GM18907 (cell line): ENCODE results near the gene GABARAPL1.
"Not testable (repeated sequence)": the region's sequence is repeated elsewhere in the genome, so short reads cannot be mapped to it uniquely, and the experiment has no call there.

Experiments
- ATAC-seq: cut with Tn5 transposase; IDR thresholded peaks from one replicate; pipeline ENCODE4 v1.9.1; 2021; ENCODE audit warnings: mild to moderate bottlenecking, moderate library complexity; ENCODE audit not compliant: unreplicated experiment

GABARAPL1 gene

DNA sequence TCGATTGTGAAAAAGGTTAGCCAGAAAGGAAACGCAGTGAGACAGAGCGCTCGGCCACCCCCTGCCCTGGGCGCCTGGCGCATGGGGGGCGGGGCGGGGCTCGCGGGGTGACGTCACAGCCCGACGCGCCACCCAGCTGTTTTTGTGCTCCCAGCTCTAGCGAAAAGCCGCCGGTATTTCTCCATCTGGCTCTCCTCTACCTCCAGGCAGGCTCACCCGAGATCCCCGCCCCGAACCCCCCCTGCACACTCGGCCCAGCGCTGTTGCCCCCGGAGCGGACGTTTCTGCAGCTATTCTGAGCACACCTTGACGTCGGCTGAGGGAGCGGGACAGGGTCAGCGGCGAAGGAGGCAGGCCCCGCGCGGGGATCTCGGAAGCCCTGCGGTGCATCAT lies at the start of gene GABARAPL1:
Gene GABARAPL1 (plus strand): TSS at position 139 of the 393 bp plus-strand sequence. CDS start 253 bp downstream, at position 392.
- ATAC-seq, result peak; percentile 75

- ATAC-seq, result no peak
Observed at GRCh38 chr12:10163084-10163483, 49.6 kb upstream of the GABARAPL1 start.

DNA sequence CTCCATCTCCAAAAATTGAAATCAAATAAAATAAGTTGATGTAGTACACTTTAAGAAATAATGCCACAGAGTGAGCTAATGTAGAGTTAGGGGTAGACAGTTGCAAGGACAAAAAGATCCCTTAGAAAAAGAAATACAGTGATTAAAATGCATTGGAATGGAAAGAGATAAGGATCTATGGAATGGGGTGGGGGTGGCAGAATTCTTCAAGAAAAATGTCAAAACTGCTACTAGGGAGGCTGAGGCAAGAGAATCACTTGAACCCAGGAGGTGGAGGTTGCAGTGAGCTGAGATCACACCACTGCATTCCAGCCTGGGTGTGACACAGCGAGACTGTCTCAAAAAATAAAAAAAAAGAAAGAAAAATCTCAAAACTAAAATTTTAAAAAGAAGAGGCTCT lies 47.3 kb upstream of the GABARAPL1 start:
- ATAC-seq, result no peak

- ATAC-seq, result no peak
Observed at GRCh38 chr12:10167599-10167998, 45.1 kb upstream of the GABARAPL1 start.

DNA sequence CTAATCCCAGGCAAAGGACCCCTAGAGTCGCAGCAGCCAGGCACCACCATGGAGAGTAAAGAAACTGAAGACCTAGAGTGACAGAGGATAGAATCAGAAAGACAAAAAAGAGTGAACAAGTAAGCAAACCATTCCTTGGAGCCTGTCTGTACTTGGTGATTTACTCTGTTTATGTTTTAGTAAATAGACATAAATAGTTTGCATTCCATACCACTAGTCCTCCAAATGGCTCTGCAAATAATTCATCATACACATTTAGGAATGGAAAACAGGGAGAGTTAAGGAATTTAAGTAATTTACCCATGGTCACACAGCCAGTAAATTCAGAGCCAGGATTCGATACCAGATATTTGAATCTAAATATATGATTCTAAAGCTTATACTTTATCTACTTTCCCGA lies 43.6 kb upstream of the GABARAPL1 start:
- ATAC-seq, result no peak

- no peak for ATAC-seq
Observed at GRCh38 chr12:10170216-10170615, 42.5 kb upstream of the GABARAPL1 start.

DNA sequence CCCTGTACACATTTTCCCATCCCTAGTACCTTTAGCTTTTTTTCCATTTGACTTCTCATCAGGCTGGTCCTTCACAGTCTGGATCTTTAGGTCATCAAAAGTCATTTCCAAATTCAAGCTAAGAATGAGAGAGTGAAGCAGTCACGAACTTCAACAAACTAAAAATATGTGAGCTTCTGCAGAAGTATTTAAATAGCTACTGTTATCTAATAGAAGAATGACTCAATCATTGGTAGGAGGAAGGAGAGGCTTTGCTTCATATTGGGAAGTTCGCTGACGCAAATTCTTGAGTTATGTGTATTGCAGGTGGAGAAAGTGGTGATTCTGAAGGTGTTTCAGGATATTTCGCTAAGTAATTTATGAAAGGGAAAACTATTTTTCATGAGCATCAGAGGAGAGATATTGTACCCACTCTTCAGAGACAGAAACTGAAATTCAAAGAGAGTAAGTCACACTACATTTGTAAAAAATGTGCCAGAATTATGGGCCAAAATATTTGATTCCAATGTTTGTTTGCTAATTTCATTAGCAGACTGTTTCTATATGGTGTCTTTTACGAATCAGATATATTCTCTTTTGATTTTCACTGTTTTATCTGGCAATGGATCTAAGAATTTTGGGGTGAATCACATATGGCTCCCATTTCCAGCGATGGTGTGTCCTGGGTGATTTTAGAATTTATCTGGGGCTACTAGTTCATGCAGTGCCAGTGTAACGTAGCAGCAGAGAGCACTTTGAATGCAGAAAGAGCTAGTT lies 40.5 kb upstream of the GABARAPL1 start, which contains the start of gene OLR1:
Gene OLR1 (minus strand): TSS at position 160 of the 756 bp plus-strand sequence. CDS start 55 bp downstream, at position 105.
- no peak for ATAC-seq

- no peak for ATAC-seq
Observed at GRCh38 chr12:10174986-10175614, 37.6 kb upstream of the GABARAPL1 start.

- no peak for ATAC-seq
Observed at GRCh38 chr12:10175846-10176636, 36.6 kb upstream of the GABARAPL1 start.

DNA sequence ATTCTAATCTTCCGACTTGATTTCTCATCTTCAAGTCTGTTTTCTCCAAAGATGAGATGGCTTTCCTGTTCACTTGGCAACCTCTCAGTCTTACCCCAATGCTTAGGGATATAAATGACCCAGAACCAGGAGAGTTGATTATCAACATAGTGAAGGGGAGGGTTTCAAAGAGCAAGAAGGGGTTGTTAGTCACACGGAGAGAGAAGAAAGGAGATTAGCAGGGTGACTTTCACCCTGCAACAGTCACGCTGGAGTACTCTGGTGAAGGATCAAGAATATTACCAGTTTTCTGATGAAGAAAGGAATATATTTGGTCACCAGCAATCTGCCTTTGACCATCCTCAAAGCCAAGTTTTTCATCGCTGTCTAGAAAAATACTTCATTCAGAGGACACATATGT lies 33.9 kb upstream of the GABARAPL1 start, which contains the start of gene TMEM52B:
Gene TMEM52B (plus strand): TSS at position 212 of the 400 bp plus-strand sequence. CDS start 543 bp downstream, outside the sequence.
- ATAC-seq, result no peak

DNA sequence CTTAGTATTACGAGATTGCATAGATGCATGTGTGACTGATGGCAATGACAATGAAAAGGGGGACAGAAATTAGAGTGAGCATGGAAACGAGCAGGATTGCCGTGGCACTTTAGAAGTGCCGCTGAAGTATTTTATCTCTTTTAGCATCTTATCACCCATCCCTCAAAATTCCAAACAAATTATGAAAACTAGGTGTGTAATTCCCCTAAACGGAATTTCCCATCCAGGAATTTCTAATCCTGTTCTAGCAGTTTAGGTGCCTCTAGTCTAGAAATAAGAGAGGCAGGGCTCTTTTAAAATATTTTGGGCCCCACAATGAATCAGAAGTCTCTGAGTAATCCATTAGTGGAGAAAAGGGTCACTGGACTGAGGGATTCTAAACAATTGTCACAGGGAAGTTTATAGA lies 32.9 kb upstream of the GABARAPL1 start:
- ATAC-seq, result no peak

DNA sequence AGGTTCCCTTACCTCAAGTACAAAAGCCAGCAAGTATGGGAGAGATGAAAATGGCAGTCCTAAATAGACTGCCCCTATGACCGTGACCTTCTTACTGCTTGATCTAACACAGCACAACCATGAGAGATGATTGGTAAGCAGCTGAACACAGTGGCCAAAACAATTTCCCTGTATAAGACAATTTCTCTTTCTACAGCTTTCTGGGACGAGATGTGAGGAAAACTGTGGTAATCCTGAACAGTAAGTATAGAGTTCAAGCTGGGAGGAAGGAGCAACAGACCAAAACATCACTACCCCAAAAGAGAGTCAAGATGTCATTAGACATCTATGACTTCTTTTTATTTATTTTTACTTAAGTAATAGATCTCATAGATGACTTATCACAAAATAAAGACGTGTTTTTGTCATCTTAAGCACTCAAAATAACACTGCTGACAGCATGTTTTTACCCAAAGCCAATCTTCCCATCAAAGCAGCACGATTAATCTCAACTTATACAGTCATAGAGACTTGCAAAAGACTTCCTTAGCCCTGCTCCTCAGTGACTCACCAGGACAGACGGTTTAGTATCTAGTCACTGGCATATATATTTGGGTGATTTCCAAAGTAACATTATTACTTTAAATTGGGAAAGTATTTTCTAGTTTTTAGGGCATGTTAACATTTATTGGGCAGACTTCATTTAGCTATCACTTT lies 30.2 kb upstream of the GABARAPL1 start:
- ATAC-seq, result no peak

- no peak for ATAC-seq
Observed at GRCh38 chr12:10184261-10184843, 28.3 kb upstream of the GABARAPL1 start.

DNA sequence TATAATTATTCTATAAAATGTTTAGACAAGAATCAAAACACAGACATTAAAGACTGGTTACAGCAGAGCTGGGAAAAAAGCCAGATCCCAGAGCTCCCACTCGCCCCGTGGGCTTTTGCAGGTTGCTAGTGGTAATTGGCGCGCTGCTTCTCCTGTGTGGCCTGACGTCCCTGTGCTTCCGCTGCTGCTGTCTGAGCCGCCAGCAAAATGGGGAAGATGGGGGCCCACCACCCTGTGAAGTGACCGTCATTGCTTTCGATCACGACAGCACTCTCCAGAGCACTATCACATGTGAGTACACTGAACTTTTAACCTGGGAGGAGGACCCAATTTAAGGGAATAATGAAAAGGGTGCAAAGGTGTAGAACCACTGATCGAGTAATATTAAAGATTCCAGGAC lies 26.4 kb upstream of the GABARAPL1 start:
- ATAC-seq, result no peak

- ATAC-seq, result not testable (repeated sequence)
Observed at GRCh38 chr12:10186958-10187357, 25.7 kb upstream of the GABARAPL1 start.

GRCh38 chr12:10189653-10190052 lies 23.0 kb upstream of the GABARAPL1 start:
- no peak for ATAC-seq

GRCh38 chr12:10190558-10191388 lies 21.9 kb upstream of the GABARAPL1 start:
- peak; percentile 78 for ATAC-seq

- ATAC-seq, result no peak
Observed at GRCh38 chr12:10191865-10192264, 20.8 kb upstream of the GABARAPL1 start.

DNA sequence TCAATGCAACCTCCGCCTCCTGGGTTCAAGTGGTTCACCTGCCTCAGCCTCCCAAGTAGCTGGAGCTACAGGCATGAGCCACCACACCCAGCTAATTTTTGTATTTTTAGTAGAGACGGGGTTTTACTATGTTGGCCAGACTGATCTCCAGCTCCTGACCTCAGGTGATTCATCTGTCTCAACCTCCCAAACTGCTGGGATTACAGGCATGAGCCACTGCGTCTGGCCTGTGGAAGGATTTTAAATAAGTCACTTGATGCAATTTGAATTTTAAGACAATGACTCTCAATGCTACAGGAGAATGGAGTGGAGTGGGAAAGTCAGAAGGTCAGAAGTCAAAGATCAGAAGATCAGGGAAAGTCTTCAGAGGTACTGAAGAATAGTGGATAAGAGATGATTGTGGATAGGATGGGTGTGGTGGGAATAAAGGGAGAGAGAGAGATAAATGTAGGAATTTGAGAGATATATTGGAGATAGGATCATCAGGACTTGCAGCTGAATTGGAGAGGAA lies 18.5 kb upstream of the GABARAPL1 start:
- no peak for ATAC-seq
